ENCODE data around the gene ERICH4. TPM values are rescaled to one million over a fixed set of nuclear protein-coding genes. Genes with fewer than 3 reads are reported as not detected.

The ERICH4 gene, protein sequence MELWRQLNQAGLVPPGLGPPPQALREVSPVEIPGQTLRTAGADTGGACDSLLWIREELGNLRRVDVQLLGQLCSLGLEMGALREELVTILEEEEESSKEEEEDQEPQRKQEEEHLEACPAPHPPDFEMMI
- total RNA-seq: not detected in 2 replicates

DNA sequence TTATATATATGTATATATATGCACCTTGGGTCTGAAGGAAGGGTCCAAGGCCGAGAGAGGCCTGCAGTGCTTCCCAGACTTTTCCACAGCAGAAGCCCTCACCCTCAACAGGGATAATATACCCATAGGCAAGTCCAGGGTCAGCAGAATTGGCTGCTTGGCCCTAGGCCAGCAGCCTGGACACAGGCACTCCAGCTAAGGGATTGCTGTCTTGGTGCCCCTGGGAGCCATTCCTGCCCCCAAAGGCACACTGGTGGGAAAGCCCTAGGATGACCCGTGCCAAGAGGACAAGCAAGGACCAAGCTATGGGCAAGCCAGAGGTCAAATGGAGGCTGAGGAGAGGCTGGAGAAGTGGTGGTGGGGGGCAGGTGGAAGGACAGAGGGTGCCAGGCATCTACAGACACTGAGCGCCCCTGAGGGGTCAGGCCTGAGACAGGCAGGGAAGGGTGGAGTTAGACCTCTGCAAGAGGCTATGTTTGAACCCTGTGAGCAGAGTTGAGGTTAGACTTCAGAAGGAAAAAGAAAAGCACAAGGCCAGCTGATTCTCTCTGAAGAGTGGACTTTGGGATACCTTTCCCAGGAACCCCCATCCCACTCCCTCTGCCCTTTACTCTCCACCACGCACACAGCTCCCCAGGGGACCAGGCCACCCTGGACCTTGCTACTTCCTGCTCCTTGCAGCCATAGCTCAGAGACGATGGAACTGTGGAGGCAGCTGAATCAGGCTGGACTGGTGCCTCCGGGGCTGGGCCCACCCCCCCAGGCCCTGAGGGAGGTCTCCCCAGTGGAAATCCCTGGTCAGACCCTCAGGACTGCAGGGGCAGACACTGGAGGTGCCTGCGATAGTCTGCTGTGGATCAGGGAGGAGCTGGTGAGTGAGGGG, at the start of gene ERICH4:
Gene ERICH4, plus strand, starts transcription at position 684 of the 883 bp plus-strand sequence. Its CDS starts 14 bp downstream, at position 698.
- H3K4me3 ChIP-seq (ENCODE audit: low read depth, low read length): no peak within 1 kb of the TSS
- no peaks in the 10 kb centered on the region for H3K27me3 ChIP-seq (ENCODE audit: control insufficient read depth, insufficient read depth, low read length)
- TF ChIP-seq, protein P1, sequence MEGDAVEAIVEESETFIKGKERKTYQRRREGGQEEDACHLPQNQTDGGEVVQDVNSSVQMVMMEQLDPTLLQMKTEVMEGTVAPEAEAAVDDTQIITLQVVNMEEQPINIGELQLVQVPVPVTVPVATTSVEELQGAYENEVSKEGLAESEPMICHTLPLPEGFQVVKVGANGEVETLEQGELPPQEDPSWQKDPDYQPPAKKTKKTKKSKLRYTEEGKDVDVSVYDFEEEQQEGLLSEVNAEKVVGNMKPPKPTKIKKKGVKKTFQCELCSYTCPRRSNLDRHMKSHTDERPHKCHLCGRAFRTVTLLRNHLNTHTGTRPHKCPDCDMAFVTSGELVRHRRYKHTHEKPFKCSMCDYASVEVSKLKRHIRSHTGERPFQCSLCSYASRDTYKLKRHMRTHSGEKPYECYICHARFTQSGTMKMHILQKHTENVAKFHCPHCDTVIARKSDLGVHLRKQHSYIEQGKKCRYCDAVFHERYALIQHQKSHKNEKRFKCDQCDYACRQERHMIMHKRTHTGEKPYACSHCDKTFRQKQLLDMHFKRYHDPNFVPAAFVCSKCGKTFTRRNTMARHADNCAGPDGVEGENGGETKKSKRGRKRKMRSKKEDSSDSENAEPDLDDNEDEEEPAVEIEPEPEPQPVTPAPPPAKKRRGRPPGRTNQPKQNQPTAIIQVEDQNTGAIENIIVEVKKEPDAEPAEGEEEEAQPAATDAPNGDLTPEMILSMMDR (IDR thresholded peaks at IDR 0.05; ENCODE audit: insufficient read depth, low read length, severe bottlenecking): no peak
- DNase-seq (ENCODE audit: low read depth) (no peak), FAIRE-seq (no peak)
- peaks cover 3% of the 10 kb centered on the region for H3K36me3 ChIP-seq (ENCODE audit: control insufficient read depth, insufficient read depth, low read length)

DNA sequence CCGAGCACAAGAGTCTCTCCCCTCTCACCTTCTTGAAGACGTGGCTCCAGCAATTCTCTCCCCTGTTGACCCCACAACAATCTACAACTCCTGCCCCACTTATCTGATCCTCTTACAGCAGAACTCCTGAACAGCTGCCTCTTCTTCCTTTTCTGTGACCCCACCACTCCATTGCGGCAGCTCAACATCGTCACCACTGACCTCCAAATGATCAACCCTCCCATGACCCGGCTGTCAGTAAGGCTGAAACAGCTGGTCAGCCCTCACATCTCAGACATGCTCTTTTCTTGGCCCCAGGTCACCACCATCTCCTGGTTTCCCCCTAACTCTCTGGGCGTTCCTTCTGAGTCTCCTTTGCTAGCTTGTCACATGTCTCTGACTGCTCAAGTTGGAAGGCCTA, 47.6 kb upstream of the ERICH4 start:
- FAIRE-seq (no peak), DNase-seq (ENCODE audit: low read depth) (no peak)
- Histone ChIP-seq H3K36me3 (ENCODE audit: control insufficient read depth, insufficient read depth, low read length) (peaks cover 13% of the 10 kb centered on the region), H3K4me3 (ENCODE audit: low read depth, low read length) (no peak overlapping the region), H3K27me3 (ENCODE audit: control insufficient read depth, insufficient read depth, low read length) (no peaks in the 10 kb centered on the region)
- TF ChIP-seq, protein P1 (IDR thresholded peaks at IDR 0.05; ENCODE audit: insufficient read depth, low read length, severe bottlenecking): no peak

DNA sequence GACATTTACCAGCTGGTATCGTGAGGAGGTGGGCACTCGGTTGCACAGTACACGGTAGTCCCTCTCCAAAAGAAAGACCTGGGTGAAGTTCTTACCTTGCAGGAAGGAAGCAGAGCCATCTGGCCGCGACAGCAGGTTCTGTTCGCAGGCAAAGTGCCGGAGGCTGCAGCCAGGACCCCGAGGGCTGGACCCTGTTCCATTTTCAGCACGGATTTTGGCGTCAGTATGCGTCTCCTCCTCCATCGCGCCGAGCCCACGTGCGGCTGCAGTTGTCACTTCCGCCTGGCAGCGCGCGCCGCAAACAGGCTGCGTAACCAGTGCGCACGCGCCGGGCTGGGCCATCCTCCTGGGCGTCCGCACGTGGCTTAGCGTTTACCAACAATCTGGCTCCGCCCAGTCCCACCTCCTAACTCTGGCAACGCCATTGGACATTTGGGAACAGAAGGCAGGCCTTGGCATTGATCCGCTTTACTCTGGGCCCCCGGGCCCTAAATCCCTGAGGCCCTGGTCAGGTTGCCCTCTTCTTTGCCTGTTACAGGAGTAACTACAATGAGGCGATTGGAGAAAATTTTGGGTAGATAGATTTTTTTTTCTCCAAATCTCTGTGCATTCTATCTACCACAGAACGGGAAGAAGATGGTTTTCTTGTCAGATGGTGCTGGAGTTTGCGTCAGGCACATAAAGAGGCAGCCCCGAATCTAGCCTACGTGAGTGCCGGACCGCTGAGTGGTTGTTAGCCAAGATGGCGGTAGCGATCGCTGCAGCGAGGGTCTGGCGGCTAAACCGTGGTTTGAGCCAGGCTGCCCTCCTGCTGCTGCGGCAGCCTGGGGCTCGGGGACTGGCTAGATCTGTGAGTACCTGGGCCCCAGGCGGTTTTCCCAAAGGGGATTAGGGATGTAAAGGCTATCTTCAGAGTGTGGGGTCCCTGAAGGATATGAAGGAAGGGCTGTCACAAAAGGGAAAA, 45.6 kb upstream of the ERICH4 start, which contains the start of the genes BCKDHA and EXOSC5:
Gene BCKDHA, plus strand, starts transcription at position 733 of the 964 bp plus-strand sequence. Its CDS starts 10 bp downstream, at position 743.
Gene EXOSC5, minus strand, starts transcription at position 274 of the 964 bp plus-strand sequence. Its CDS starts 31 bp downstream, at position 243.
- TF ChIP-seq, protein P1 (IDR thresholded peaks at IDR 0.05; ENCODE audit: insufficient read depth, low read length, severe bottlenecking): no peak
- peak within 1 kb of the TSS; percentile 88 for H3K4me3 ChIP-seq (ENCODE audit: low read depth, low read length)
- FAIRE-seq (peak; percentile 82), DNase-seq (ENCODE audit: low read depth) (peak; percentile 99)
- no peaks in the 10 kb centered on the region for H3K36me3 ChIP-seq (ENCODE audit: control insufficient read depth, insufficient read depth, low read length)
- H3K27me3 ChIP-seq (ENCODE audit: control insufficient read depth, insufficient read depth, low read length): no peaks in the 10 kb centered on the region

DNA sequence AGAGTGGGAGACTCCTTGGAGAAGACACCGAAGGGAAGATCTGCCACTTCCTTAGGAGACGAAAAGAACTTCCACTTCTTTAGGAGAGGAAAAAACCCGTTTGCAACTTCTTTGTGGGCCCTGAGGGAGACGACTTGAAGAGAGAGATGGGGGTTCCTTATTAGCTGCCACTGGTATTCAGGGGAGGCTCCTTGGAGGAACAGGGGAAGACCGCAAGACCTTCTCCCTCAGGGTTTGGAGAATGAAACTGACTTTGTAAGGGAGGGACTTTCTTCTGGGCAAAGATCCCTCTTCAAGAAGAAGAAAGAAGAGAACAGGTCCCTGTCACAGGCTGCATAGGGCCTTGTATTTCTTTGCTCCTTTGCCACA, 44.9 kb upstream of the ERICH4 start:
- TF ChIP-seq, protein P1 (IDR thresholded peaks at IDR 0.05; ENCODE audit: insufficient read depth, low read length, severe bottlenecking): no peak
- peak overlapping the region; percentile 88 for H3K4me3 ChIP-seq (ENCODE audit: low read depth, low read length)
- no peak for FAIRE-seq
- H3K27me3 ChIP-seq (ENCODE audit: control insufficient read depth, insufficient read depth, low read length): no peaks in the 10 kb centered on the region
- DNase-seq (ENCODE audit: low read depth): peak; percentile 11
- H3K36me3 ChIP-seq (ENCODE audit: control insufficient read depth, insufficient read depth, low read length): no peaks in the 10 kb centered on the region

DNA sequence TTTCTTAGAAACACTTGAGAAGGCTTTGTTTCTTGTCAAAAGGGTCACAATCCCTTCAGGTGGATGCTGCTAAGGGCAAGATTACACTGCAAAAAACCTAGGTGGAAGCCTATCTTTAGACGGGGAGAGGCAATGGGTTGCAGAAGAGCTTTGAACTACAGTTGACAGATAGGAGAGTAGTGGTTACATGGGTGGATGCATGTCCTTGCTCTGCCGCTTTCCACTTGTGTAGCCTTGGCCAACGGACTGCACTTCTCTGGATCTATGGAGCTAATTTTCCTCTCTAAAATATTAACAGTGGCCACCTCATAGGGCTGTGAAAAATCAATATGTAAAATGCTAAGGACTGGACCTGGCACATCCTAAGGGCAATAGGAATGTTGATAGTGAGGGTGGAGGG, 44.4 kb upstream of the ERICH4 start:
- peak overlapping the region; percentile 88 for H3K4me3 ChIP-seq (ENCODE audit: low read depth, low read length)
- DNase-seq (ENCODE audit: low read depth) (no peak), FAIRE-seq (no peak)
- H3K36me3 ChIP-seq (ENCODE audit: control insufficient read depth, insufficient read depth, low read length): no peaks in the 10 kb centered on the region
- H3K27me3 ChIP-seq (ENCODE audit: control insufficient read depth, insufficient read depth, low read length): no peaks in the 10 kb centered on the region
- TF ChIP-seq, protein P1 (IDR thresholded peaks at IDR 0.05; ENCODE audit: insufficient read depth, low read length, severe bottlenecking): no peak
